ENCODE data around the gene DNLZ.

GRCh38 chr9:136381311-136381710 lies 17.8 kb upstream of the DNLZ start:
- TF ChIP-seq CTCF (conservative IDR thresholded peaks at IDR 0.05 in 1 of 2, IDR thresholded peaks at IDR 0.05 in 1 of 2; ENCODE audit: low read depth in 1 of 2, low read length in 2 of 2) = no peak
- TF ChIP-seq EZH2 (IDR thresholded peaks at IDR 0.05; ENCODE audit: low read length, missing control alignments) = no peak

All from fibroblast of lung (primary cell).